GM08714 (cell line): ENCODE measurements around the gene PHF19.

Experiments used
- H3K4me3 ChIP-seq: fragments of 200-500 bp; sonication (Bioruptor generic); 2 replicates; pipeline ENCODE4 v1.5.1; 2014; ENCODE audit warnings: mild to moderate bottlenecking, low read length, inconsistent platforms
- ZNF274 ChIP-seq: IDR thresholded peaks from 2 replicates; pipeline ENCODE4 v1.6.1; 2012; ENCODE audit warnings: mild to moderate bottlenecking, low read depth, low read length

PHF19 gene

DNA sequence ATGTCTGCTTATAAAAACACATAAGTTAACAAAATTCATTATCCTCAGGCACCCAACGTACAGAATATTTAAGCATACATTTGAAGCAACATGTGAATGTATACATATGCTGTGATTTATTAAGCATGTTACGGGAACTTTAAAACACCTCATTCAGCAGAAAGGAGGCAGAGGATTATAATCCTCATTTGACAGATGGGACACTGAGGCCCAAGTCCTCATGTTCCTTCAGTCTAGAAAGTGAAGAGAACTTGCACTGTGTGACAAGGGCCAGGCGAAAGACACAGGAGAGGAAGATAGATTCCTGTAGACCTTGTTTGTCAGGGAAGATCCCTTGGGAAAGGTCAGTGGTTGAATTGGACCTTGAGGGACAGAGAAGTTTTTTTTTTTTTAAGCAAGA, 26.7 kb downstream of the PHF19 start:
- TF ChIP-seq ZNF274, result no peak
- no peak overlapping the region for H3K4me3 ChIP-seq

DNA sequence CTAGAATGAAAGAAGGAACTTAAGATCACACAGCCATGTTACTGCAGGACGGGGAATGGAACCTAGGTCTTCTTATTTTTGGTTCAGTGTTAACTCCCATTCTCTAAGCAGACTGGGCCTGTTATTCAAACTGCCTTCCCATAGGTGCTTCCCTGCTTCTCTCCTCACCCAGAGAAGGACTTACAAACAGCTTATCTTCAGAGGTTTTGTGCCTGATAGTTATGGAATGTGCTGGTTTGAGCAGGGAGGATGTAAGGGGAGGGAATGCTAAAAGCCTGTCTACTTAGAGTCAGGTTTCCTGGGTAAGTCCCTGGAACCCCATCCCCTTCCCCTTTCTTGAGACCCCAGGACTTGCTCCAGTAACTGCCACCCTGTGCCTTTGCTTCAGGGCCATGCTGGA, 30.1 kb downstream of the PHF19 start:
- TF ChIP-seq ZNF274, result no peak
- H3K4me3 ChIP-seq, result no peak overlapping the region

- TF ChIP-seq ZNF274, result no peak
- no peak overlapping the region for H3K4me3 ChIP-seq
These were observed 30.6 kb downstream of the PHF19 start for GRCh38 chr9:120846251-120846889.

GRCh38 chr9:120845255-120845654, 31.7 kb downstream of the PHF19 start:
- no peak for TF ChIP-seq ZNF274
- H3K4me3 ChIP-seq, result no peak overlapping the region

GRCh38 chr9:120842685-120843485, 34.1 kb downstream of the PHF19 start, which contains the start of gene PSMD5:
Gene PSMD5, minus strand, starts transcription at chr9:120842922. Its CDS starts 13 bp downstream, at chr9:120842909.
- TF ChIP-seq ZNF274, result no peak
- peak within 1 kb of the TSS; percentile 87 for H3K4me3 ChIP-seq

- H3K4me3 ChIP-seq, result peak overlapping the region; percentile 87
- TF ChIP-seq ZNF274, result no peak
These were observed 34.9 kb downstream of the PHF19 start for GRCh38 chr9:120841930-120842684.

GRCh38 chr9:120839146-120839545, 37.8 kb downstream of the PHF19 start:
- H3K4me3 ChIP-seq, result no peak overlapping the region
- TF ChIP-seq ZNF274, result no peak

DNA sequence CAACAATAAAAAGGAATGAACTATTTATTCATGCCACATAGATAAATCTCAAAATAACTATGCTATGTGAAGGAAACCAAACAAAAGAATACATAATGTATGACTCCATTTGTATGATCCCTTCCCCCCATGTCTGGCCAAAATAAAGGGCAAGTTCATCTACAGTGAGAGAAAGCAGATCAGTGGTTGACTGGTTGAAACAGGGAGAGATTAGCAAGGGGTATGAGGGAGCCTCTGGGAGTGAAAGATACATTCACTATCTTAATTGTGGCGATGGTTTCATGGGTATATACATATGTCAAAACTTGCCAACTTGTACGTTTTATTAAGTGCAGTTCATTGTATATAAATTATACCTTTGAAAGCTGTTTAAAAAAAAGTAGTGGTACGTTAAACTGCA, 39.1 kb downstream of the PHF19 start:
- no peak for TF ChIP-seq ZNF274
- H3K4me3 ChIP-seq, result no peak overlapping the region

GRCh38 chr9:120833325-120833724, 43.7 kb downstream of the PHF19 start:
- no peak overlapping the region for H3K4me3 ChIP-seq
- no peak for TF ChIP-seq ZNF274

GRCh38 chr9:120832807-120833206, 44.2 kb downstream of the PHF19 start:
- H3K4me3 ChIP-seq, result no peak overlapping the region
- TF ChIP-seq ZNF274, result no peak

DNA sequence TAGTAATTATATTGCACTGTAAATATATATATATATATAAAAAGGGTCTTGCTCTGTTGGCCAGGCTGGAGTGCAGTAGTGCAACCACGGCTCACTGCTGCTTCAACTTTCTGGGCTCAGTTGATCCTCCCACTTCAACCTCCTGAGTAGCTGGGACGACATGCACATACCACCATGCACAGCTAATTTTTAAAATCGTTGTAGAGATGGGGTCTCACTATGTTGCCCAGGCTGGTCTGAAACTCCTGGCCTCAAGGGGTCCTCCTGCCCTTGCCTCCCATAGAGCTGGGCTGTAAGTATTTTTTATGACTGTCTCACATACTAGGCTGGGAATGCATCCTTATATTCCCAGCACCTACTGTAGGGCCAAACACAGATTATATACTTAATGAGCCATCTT, 46.1 kb downstream of the PHF19 start:
- TF ChIP-seq ZNF274, result no peak
- no peak overlapping the region for H3K4me3 ChIP-seq

DNA sequence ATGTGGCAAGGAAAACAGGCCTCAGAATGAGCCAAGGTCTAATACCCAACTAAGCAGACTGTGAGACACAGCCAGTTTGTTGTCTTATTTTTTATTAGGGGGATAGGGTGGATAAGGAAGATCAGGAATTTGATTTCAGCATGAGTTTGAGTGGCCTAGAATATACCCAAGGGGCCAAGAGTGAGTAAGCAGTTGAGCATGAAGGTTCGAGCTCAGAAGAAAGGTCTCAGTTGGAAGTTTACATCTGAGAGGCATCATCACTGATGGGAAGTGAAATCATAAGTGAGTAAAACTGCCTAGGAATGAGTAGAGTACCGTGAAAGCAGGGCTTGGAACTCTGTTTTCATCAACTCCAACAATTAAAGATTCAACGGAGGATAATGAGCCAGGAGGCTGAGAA, 46.8 kb downstream of the PHF19 start:
- no peak for TF ChIP-seq ZNF274
- no peak overlapping the region for H3K4me3 ChIP-seq

DNA sequence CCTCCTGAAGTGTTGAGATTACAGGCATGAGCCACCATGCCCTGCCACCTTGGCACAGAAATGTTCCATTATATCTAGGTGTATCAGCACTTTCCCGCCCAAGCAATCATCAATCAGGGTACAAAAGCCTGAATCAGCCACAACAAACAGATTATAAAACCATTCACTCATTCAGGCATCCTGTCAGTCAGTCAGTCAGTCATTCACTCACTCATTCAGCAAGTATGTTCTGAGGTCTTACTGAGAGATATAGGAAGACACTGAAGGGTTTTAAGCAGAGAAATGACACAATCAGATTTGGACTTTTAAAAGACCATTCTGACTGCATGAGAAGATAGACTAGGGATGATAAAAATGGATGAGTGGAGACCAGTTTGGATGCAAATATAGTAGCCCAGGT, 47.3 kb downstream of the PHF19 start:
- TF ChIP-seq ZNF274, result no peak
- H3K4me3 ChIP-seq, result no peak overlapping the region

DNA sequence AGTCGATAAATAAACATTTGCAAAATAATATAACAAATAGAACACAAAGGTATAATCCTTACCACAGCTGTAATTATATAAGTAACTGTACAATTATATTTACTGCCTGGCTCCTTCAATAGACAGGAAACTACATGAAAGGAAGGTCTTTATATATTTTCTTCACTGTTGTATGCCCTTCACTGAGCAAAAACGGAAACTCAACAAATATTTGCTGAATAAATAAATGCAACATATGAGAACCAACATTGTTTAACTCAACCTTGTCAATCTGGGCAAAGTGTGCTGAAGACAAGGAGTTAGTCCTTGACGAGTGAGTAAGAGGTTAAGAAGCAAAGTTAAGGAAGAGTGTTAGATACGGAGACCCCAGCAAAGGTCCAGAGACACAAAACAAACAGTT, 56.9 kb downstream of the PHF19 start:
- TF ChIP-seq ZNF274, result no peak
- no peak overlapping the region for H3K4me3 ChIP-seq

DNA sequence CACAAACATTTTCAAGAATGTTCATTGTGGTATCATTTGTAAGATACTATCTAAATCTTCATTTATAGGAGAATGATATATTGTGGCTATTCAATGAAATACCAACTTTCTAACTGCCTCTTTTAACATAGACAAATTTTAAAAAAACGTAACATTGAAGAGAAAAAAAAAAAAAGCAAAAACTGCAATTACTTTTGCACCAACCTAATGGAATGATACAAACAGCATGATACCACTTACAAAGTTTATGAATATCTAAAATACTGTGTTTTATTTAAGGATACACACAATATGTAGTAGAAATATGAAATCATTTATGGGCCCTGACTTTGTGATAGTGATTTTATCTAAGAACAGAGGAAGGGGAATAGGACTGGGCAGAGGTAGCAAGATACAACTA, 58.4 kb downstream of the PHF19 start:
- H3K4me3 ChIP-seq, result no peak overlapping the region
- no peak for TF ChIP-seq ZNF274
